GM12872 (cell line): ENCODE measurements around the gene USP13.

Experiments
- CTCF ChIP-seq: IDR thresholded peaks from 3 replicates; pipeline ENCODE4 v1.5.1; 2011; ENCODE audit warnings: low read depth, mild to moderate bottlenecking, low read length, moderate library complexity; ENCODE audit not compliant: insufficient read depth

USP13 gene

GRCh38 chr3:179828738-179829137 is 175.9 kb downstream of the USP13 start:
- no peak for TF ChIP-seq CTCF

- no peak for TF ChIP-seq CTCF
Measured at GRCh38 chr3:179829401-179829800, 176.6 kb downstream of the USP13 start.

- no peak for TF ChIP-seq CTCF
Measured at GRCh38 chr3:179832333-179832854, 179.6 kb downstream of the USP13 start.

- TF ChIP-seq CTCF, result no peak
Measured at GRCh38 chr3:179833294-179833693, 180.5 kb downstream of the USP13 start.

GRCh38 chr3:179837374-179837773 is 184.5 kb downstream of the USP13 start:
- TF ChIP-seq CTCF, result no peak
